Brain microvascular endothelial cell (primary cell): ENCODE data around the gene AKNA.

ENCODE experiments used
- DNase-seq: peaks from one replicate; pipeline ENCODE4 v3.0.0-alpha.2; 2020
- H3K27ac ChIP-seq: fragments of 250-450 bp; sonication (Bioruptor Pico); 2 replicates; pipeline ENCODE4 v1.5.1; 2020; ENCODE audit warnings: mild to moderate bottlenecking, moderate library complexity
- H3K27me3 ChIP-seq: fragments of 250-450 bp; sonication (Bioruptor Pico); replicated peaks from 2 replicates; pipeline ENCODE4 v1.5.1; 2020; ENCODE audit warnings: mild to moderate bottlenecking
- H3K36me3 ChIP-seq: fragments of 250-450 bp; sonication (Bioruptor Pico); replicated peaks from 2 replicates; pipeline ENCODE4 v1.5.1; 2020; ENCODE audit warnings: mild to moderate bottlenecking
- H3K4me3 ChIP-seq: 2 replicates; pipeline ENCODE4 v1.5.1; 2011; ENCODE audit warnings: low read depth, mild to moderate bottlenecking, control low read depth, low read length, moderate library complexity
- in situ Hi-C: cut with HindIII; loops from 2 replicates; pipeline ENCODE4 v1.10.0; 2017; ENCODE audit warnings: low sequenced_read_pairs, low pct_ligation_motif_present
- TF ChIP-seq, protein P1 (sequence below): IDR thresholded peaks from 2 replicates; pipeline ENCODE4 v1.5.1; 2011; ENCODE audit warnings: low read depth, mild to moderate bottlenecking, moderate library complexity, low read length, control low read depth, inconsistent platforms; ENCODE audit errors: missing control alignments

AKNA gene, protein sequence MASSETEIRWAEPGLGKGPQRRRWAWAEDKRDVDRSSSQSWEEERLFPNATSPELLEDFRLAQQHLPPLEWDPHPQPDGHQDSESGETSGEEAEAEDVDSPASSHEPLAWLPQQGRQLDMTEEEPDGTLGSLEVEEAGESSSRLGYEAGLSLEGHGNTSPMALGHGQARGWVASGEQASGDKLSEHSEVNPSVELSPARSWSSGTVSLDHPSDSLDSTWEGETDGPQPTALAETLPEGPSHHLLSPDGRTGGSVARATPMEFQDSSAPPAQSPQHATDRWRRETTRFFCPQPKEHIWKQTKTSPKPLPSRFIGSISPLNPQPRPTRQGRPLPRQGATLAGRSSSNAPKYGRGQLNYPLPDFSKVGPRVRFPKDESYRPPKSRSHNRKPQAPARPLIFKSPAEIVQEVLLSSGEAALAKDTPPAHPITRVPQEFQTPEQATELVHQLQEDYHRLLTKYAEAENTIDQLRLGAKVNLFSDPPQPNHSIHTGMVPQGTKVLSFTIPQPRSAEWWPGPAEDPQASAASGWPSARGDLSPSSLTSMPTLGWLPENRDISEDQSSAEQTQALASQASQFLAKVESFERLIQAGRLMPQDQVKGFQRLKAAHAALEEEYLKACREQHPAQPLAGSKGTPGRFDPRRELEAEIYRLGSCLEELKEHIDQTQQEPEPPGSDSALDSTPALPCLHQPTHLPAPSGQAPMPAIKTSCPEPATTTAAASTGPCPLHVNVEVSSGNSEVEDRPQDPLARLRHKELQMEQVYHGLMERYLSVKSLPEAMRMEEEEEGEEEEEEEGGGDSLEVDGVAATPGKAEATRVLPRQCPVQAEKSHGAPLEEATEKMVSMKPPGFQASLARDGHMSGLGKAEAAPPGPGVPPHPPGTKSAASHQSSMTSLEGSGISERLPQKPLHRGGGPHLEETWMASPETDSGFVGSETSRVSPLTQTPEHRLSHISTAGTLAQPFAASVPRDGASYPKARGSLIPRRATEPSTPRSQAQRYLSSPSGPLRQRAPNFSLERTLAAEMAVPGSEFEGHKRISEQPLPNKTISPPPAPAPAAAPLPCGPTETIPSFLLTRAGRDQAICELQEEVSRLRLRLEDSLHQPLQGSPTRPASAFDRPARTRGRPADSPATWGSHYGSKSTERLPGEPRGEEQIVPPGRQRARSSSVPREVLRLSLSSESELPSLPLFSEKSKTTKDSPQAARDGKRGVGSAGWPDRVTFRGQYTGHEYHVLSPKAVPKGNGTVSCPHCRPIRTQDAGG (N-terminal part only)

DNA sequence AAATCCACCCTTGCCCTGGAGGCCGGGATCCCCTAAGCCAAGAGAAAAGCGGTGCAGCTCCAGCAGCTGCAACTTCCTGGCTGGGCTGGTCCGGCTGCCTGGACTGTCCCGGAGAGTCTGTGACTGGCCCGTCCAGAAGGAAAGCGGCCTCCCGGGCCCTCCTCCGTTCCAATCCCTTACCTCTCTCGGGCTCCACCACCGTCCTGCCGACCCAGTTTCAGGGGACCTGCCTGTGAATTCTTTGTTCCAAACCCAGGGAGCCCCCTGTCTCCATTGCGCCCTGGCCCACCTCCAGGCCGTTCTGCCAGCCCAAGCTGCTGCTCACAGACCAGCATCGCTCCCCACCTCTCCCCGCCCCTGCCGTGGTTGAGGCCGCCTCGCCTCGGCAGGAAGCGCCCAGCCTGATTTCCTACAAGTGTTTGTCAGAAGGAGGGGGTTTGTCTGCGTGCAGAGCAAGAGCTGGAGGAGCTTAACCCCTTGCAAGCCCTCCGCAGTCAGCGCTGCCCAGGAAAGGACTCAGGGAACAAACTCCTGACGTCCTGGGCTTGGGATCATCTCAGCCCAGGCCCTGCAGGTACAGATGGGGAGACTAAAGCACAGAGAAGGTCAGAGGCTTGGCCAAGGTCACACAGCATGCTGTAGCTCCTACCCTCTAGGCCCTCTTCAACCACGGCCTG lies at the start of gene AKNA:
TSS of gene AKNA (minus strand) at position 303 of the 677 bp plus-strand sequence. CDS start 6,649 bp downstream, outside the sequence.
- TF ChIP-seq, protein P1, sequence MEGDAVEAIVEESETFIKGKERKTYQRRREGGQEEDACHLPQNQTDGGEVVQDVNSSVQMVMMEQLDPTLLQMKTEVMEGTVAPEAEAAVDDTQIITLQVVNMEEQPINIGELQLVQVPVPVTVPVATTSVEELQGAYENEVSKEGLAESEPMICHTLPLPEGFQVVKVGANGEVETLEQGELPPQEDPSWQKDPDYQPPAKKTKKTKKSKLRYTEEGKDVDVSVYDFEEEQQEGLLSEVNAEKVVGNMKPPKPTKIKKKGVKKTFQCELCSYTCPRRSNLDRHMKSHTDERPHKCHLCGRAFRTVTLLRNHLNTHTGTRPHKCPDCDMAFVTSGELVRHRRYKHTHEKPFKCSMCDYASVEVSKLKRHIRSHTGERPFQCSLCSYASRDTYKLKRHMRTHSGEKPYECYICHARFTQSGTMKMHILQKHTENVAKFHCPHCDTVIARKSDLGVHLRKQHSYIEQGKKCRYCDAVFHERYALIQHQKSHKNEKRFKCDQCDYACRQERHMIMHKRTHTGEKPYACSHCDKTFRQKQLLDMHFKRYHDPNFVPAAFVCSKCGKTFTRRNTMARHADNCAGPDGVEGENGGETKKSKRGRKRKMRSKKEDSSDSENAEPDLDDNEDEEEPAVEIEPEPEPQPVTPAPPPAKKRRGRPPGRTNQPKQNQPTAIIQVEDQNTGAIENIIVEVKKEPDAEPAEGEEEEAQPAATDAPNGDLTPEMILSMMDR: no peak
- Histone ChIP-seq H3K27me3 (no peaks in the 10 kb centered on the region), H3K36me3 (no peaks in the 10 kb centered on the region), H3K4me3 (peak within 1 kb of the TSS; percentile 69), H3K27ac (peak within 1 kb of the TSS; percentile 46)
- DNase-seq: peak; percentile 70
- in situ Hi-C loops: no loop called here

DNA sequence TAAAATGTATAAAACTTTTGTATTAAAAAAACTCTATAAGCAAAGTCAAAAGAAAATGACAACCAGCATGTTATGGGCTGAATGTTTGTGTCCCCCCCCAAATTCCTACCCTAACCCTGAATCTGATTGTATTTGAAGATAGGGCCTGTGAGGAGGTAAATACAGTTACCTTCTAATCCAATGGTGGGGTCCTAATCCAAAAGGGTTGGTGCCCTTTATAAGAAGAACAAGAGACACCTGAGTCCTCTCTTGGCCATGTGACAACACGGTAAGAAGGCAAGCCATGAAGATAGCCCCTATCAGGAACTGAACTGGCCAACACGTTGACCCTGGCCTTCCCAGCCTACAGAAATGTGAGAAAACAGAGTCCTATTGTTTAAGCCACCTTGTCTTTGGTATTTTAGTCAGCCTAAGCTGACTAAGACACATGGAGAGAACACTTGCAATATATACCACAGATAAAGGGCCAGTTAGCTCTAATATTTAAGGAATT lies 49.7 kb upstream of the AKNA start:
- Histone ChIP-seq H3K36me3 (no peaks in the 10 kb centered on the region), H3K27ac (no peak overlapping the region), H3K4me3 (no peak overlapping the region), H3K27me3 (no peaks in the 10 kb centered on the region)
- TF ChIP-seq, protein P1: no peak
- in situ Hi-C loops: no loop called here
- no peak for DNase-seq

DNA sequence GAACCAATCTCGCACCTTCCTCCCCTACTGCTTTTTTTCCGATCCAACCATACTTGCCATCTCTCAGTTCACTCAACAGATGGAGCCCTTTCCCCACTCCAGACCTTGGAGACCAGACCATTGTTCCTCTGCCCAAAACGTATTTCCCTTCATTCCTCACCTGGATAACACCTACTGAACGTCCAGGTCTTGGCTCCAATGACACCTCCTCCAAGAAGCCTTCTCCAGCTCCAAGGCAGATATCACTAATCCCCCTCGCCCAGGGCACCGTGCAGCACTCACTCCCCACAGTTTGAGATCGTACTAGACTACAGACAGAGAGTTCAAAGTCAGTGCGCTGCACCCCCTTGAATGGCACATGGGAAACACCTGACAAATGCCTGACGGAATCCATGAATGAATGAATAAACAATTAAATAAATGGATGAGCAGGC lies 47.1 kb upstream of the AKNA start:
- in situ Hi-C loops: no loop called here
- peak; percentile 17 for DNase-seq
- H3K27ac ChIP-seq: no peak overlapping the region

DNA sequence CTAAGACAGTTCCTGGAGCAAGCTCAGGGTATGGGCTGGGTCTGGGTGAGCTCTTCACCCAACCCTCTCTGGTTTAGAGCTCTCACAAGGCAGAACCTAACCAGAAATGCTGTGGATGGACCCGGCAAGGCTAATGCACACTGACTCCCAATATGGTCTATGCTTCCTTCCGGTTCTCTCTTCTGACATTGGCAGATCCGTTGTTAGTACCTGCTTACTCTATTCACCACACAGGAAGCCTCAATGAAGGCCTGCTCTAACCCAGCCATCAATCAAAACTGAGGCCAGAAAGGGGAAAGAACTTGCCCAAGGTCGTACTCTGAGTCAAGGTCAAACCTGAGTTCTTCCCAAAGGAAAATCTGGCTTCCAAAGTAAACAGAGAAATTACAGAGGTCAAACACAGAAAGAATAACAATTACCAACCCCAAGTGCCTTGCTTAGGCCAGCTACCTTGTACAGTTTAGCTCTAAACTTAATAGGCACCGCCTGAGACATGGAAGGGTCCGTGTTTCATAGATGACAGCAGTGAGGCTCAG lies 46.0 kb upstream of the AKNA start:
- Histone ChIP-seq H3K27ac (no peak overlapping the region), H3K4me3 (no peak overlapping the region), H3K27me3 (peaks cover 20% of the 10 kb centered on the region), H3K36me3 (no peaks in the 10 kb centered on the region)
- in situ Hi-C loops: no loop called here
- TF ChIP-seq, protein P1: no peak
- no peak for DNase-seq

More for the DNA sequence above, 47.1 kb upstream of the AKNA start:
- no peaks in the 10 kb centered on the region for H3K36me3 ChIP-seq
- TF ChIP-seq, protein P1: peak; percentile 84
- no peak overlapping the region for H3K4me3 ChIP-seq
- H3K27me3 ChIP-seq: peaks cover 14% of the 10 kb centered on the region

DNA sequence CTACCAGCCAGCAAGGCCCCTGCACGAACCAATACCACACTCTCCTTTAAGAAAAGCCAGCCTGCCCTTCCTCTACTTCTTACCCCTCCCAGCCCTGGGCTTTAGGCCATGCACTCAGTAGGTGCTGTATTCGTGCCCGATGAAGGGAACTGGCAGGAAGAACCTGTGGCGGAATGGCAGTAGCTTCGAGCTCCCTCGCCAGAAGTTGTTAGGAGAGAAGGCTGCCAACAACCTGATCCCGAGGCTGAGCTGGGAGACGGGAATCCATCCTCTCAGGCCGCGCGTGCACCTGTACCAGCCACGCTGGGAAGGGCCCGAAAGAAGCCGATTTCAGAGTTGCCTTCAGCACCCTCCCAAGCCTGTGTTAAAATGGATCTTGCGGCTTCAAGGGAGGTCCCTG lies 45.3 kb upstream of the AKNA start:
- Histone ChIP-seq H3K27ac (no peak overlapping the region), H3K27me3 (peaks cover 20% of the 10 kb centered on the region), H3K4me3 (no peak overlapping the region), H3K36me3 (no peaks in the 10 kb centered on the region)
- in situ Hi-C loops: no loop called here
- TF ChIP-seq, protein P1: no peak
- DNase-seq: no peak
